NCI-H460 (cell line): ENCODE results near the gene EHMT2. TPM values are rescaled to one million over a fixed set of nuclear protein-coding genes. Genes with fewer than 3 reads are reported as not detected.
A peak's percentile ranks its signal among the peaks of the same experiment; 100 is the strongest.
"Not testable (repeated sequence)": the region's sequence is repeated elsewhere in the genome, so short reads cannot be mapped to it uniquely, and the experiment has no call there.

Source experiments
- DNase-seq: peaks from one replicate; pipeline ENCODE4 v3.0.0-alpha.2; 2016; ENCODE audit warnings: low read depth; ENCODE audit errors: extremely low read depth
- total RNA-seq: library from RNA; depleted of rRNA; stranded (reverse); fragments of >200 nt; shearing (Covaris generic); gene quantifications from 2 replicates; pipeline ENCODE4 v1.2.3, GENCODE V29; 2014

The EHMT2 gene
- total RNA-seq, 1 experiment from 2014 or later: 19.9 TPM

DNA sequence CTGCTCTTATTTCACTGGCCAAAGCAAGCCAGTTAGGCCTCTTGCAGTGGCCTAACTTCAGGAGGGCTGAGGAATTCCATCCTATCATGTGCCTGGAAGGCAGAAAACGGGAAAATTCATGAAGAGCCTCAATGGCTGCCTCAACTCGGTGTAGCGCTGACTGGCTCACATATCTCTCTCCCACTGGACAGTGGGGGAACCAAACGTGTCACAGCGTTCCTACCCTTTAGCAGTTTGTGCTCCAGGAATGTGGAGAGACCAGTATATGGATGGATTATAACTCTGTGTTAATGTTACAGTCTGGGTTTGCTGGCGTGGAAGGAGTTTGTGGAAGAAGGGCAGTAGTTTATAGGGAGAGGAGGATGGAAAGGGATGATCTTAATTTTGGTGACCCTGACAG lies 18.3 kb upstream of the EHMT2 start:
- no peak for DNase-seq

DNA sequence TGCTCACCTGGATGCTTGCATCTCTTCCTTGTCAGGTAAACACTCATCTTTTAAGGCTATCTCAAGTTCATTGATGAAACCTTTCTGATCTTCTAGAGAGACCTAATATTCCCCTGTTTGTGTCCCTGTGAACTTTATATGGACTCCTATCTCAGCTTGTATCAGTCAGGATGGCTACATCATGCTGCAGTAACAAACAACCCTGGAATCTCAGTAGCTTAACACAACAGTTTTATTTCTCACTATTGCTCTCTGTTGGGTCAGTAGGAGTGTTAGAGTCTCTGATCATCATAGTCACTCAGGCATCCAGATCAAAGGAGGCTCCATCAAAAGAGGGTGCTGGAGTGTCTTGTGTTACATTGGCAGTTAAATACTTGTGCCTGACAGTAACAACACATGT lies 17.9 kb upstream of the EHMT2 start:
- DNase-seq: no peak

DNA sequence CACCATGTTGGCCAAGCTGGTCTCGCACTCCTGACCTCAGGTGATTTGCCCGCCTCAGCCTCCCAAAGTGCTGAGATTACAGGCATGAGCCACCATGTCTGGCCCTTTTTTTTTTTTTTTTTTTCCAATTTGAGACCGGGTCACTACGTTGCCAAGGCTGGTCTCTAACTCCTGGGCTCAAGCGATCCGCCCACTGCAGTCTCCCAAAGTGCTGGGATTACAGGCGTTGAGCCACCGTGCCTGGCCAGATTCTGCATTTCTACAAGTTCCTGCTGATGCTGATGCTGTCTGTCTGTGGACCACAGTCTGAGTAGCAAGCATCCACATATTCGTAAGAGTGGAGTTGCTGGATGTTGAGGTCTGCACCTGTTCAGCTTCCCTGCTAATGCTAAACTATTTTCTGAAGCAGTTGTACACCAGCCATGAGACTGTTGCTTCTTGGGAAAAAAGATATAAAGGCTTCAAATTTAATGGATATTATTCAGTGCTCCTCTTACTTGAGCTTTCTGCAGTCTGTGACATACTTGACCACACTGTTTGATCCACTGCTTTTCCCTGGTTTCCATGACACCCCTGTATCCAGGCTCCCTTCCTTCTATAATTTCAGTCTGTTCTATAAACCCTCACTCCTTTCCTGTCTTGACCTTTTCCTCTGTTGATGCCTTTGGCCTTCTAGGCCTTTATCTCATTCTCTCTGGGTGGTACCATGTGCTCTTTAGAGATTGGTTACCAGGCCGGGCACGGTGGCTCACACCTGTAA lies 14.5 kb upstream of the EHMT2 start:
- DNase-seq: no peak

DNA sequence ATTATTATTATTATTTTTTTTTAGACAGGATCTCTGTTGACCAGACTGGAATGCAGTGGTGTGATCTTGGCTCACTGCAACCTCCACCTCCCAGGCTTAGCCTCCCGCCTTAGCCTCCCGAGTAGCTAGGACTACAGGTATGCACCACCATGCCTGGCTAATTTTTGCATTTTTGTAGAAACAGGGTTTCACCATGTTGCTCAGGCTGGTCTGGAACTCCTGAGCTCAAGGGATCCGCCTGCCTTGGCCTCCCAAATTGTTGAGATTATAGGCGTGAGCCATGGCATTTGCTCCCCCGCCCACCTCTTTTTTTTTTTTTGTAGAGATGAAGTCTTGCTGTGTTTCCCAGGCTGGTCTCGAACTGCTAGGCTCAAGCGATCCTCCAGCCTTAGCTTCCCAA lies 11.8 kb upstream of the EHMT2 start:
- DNase-seq: not testable (repeated sequence)

DNA sequence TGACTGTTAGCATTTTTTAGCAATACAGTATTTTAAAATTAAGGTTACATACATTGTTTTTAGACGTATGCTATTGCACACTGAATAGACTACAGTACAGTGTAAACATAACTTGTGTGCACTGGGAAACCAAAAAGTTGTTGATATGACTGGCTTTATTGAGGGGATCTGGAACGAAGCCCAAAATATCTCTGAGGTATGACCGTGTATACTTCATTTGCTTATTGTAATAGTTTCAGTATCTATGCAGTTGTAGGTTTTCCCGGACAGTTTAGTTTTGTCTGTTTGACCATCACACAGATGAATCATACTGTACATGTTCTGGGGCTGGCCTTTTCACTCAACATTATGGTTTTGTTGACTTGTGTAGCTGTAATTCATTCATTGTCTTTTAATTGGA lies 11.3 kb upstream of the EHMT2 start:
- no peak for DNase-seq

DNA sequence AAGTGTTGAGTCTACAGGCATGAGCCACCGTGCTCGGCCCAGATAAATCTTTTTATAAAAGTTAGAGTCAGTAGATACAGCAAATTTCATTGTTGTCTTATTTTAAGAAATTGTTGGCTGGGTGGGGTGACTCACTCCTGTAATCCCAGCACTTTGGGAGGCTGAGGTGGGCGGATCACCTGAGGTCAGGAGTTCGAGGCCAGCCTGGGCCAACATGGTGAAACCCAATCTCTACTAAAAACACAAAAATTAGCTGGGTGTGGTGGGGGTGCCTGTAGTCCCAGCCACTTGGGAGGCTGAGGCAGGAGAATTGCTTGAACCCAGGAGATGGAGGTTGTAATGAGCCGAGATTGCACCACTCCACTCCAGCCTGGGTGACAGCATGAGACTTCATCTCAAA lies 10.8 kb upstream of the EHMT2 start:
- not testable (repeated sequence) for DNase-seq

DNA sequence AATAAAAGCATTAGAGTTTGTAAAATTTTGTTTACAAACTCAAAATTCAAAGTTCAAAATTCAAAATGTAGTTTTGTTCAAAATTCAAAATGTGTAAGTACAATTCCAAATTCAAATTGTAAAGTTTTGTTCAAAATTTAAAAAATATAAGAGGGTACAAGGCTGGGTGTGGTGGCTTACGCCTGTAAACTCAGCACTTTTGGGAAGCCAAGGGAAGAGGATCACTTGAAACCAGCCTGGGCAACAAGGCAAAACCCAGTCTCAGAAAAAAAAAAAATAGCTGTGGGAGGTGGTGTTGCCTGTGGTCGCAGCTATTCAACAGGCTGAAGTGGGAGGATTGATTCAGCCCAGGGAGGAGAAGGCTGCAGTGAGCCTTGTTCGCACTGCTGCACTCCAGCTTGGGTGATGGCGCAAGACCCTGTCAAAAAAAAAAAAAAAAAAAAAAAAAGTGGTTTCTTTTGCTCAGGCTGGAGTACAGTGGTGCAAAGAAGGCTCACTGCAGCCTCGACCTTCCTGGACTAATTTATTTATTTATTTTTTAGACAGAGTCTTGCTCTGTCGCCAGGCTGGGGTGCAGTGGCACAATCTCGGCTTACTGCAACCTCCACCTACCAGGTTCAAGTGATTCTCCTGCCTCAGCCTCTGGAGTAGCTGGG lies 9.8 kb upstream of the EHMT2 start:
- DNase-seq: no peak

DNA sequence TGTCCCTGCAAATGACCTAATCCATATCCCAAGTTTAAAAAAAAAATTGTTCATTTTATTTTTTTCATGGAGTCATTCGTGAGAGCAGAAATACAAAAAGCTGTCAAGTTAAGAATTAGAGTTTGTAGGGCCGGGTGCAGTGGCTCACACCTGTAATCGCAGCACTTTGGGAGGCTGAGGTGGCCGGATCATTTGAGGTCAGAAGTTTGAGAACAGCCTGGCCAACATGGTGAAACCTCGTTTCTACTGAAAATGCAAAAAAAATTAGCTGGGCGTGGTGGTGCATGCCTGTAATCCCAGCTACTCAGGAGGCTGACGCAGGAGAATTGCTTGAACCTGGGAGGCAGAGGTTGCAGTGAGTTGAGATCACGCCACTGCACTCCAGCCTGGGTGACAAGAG lies 9.2 kb upstream of the EHMT2 start:
- not testable (repeated sequence) for DNase-seq

DNA sequence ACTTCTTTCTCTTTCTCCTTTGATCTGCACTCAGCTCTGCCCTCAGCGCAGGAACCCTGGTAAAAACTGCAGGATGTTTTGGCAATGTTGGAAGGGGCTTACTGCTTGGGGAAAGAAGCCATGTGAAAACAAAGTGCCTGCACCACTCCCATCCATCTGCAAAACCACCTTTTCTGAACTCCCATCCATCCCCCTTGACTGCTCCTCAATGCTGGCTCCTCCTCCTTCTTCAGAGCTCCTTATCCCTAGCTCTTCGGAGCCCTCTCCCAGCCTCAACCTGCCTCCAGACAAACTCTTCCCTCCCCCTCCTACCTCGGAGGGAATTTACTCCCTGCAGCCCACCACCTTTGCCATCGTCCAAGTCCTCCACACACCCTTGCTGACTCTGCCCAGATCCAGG lies 8.6 kb upstream of the EHMT2 start:
- DNase-seq: no peak

DNA sequence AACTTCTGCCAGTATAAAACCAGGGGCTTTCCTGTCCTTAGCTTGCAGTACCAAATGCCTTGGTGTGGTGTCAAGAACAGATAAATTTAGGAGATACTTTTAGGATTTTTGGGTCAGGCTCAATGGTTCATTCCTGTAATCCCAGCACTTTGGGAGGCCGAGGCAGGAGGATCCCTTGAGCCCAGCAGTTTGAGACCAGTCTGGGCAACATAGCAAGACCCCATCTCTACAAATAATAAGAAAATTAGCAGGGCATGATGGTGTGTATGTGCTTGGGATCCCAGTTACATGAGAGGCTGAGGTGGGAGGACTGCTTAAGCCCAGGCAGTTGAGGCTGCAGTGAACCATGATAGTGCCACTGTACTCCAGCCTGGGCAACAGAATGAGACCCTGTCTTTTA lies 7.5 kb upstream of the EHMT2 start:
- DNase-seq: no peak

DNA sequence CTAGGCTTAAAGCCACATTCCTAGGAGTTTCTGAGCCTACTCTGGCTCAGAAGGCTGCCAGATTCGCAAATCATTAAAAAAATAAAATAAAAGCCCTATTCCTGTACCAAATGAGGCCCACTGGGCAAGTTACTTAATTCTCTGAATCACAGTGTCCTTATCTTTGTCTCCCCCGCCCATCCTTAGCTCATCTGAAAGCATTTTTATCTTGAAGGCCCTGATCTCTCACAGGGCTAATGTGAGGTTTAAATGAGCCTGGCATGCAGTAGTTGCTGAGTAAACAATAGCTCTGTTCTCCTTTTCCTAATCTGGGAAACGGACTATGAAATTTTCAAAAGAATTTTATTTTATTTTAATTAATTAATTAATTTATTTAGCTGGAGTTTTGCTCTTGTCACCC lies 6.5 kb upstream of the EHMT2 start:
- DNase-seq: no peak

DNA sequence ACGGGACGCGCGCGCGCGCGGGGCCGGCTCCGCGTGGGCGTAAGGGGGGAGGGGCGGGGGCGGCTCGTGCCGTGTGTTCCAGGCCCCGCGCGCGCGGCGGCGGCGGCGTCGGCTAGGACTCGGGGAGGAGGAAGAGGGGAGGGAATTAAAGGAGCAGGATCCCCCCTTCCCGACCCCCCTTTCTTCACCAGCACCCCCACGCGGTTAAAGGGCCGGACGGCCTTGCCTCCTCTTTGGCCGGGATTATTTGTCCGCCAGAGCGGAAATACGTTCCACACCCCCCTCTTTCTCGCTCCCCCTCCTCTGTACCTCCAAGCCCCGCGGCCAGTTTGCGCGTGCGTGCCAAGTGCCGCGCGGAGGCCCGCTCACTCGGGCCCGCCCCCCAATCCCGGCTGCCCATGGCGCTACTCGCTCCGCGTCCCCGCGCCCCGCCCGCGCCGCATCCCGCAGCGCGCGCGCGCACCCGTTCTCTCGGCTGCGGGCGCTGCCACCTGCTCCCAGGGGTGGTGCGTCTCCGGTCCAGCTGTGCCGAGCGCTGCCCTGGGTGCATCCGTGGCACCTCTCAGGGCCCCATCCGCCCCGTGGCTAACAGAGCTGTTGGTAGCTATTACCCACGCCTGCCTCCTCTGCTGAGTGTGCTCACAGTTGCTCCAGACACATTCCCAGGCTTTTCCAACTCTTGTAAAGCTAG lies 4.6 kb upstream of the EHMT2 start, which contains the start of gene ZBTB12:
TSS of gene ZBTB12 (minus strand) at position 134 of the 691 bp plus-strand sequence. CDS start 781 bp downstream, outside the sequence.
- DNase-seq: peak; percentile 87

DNA sequence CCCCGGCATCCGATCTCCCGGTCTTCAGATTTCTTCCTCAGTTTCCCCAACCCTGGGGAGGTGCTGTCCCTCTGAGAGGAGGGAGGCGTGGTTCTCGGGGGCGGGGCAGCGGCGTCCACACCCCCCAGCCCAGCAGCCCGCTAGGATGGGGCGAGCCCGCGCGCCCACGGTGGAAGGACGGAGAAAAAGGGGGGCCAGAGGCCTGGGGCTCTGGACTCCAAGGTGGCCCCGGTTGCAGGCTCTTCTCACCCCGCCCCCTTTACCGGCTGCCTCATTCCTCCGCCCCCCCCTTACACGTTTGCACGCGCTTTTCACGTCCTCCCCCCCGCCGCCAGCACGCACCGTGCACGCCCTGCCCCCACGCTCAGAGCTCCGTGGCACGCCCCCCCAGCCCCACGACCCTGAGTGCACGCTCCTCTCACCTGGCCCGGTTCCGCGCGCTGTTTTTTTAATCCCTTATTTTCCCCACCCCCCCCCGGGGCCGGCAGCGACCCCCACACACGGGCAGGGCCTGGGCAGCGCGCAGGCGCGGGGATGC lies 4.0 kb upstream of the EHMT2 start:
- no peak for DNase-seq

DNA sequence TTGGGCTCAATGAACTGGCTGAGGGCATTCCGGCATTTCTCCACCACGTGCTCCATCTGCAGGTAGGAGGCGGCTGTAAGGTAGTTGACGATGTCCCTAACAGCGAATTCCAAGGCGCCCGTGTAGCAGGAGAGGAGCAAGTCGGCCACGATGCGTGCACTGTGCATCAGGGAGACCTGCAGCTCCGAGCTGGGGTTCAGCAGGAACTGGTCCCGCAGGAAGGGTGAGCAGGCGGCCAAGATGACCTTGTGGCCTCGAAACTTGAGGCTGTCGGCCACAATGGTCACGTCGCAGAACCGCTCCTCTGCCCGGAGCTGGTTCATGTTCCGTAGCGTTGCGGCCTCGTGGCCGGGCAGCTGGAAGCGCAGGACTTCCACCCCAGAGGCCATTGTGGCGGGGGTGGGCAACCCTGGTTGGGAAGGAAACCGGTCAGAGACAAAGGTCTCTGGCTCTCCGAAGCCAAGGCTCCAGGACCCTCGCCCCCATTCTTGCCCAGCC lies 3.5 kb upstream of the EHMT2 start:
- no peak for DNase-seq

DNA sequence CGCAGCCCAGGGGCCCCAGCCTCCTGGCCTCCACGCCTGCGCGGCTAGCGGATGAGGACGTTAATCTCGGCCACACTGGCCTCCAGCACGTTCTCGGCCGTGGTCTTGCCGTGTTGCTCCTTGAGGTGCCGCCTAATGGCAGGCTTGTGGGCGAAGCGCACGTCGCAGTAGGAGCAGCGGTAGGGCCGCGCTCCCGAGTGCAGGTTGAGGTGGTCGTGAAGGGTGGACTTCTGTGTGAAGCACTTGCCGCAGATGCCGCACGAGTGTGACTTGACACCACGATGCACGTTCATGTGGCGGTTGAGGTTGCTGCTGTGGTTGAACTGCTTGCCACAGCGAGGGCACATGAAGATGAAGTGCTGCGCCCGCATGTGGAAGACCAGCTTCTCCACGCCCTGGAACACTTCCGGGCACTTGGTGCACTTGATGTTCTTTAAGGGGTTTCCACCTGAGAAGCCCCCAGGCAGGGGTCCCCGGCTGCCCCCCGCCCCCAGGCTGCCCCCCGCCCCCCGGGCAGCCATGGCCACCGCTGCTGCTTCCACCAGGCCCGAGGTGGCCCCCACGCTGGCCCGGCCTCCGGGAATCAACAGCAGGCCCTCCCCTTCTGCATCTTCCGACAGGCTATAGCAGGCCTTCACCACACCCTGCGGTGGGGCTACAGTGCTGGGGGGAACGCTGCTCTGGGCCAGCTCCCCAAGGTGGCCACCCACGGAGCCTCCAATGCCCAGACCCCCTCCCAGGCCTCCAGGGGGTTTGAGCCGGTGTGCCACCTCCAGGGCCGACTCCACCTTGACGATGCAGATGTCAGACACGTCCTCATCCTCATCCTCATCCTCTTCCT lies 2.6 kb upstream of the EHMT2 start:
- DNase-seq: no peak

DNA sequence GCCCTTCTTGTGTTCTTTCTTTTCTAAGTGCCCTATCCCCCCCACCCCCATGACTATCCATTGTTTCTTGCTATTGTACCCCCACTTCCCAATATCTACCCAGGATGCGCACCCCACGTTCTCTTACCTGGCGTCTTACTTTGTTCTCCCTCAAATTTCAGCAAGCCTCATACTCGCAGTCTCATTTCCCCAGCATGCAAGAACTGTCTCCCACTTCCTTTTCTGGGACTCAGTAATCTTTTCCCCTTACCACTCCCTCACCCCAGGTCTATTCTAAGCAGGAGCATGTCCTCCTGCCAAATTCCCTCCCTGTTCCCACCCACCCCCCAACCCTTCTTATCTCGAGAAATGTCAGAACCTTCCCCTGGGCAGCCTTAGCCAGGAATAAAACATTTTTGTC lies 1.7 kb upstream of the EHMT2 start:
- no peak for DNase-seq

DNA sequence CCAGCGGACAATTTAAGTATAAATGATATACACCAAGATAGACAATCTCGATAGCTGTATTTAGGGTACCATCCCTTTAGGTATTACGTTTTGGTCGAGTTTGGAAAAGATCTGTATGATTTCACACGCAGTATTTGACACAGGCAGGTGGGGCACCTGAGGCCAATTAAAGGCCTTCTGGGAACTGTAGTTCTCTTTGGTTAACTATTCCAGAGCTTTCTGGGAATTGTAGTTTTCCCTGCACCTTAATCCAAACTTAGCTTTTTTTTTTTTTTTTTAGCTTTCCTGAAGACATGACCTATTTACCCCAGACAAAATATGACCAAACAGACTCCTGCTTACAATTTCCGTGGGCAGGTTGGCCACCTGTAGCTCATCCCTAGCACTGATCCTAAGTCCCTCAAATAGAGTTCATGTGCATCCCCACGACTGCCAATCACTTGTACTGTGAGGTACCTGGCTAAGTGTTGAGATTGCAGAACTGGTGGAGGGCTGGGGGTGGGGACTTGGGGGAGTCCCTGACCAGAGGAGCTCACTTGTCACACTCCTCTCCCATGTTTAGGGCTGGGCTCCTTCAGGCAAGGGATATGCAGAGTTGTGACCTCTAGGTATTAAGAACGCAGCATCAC lies 999 bp upstream of the EHMT2 start:
- no peak for DNase-seq

DNA sequence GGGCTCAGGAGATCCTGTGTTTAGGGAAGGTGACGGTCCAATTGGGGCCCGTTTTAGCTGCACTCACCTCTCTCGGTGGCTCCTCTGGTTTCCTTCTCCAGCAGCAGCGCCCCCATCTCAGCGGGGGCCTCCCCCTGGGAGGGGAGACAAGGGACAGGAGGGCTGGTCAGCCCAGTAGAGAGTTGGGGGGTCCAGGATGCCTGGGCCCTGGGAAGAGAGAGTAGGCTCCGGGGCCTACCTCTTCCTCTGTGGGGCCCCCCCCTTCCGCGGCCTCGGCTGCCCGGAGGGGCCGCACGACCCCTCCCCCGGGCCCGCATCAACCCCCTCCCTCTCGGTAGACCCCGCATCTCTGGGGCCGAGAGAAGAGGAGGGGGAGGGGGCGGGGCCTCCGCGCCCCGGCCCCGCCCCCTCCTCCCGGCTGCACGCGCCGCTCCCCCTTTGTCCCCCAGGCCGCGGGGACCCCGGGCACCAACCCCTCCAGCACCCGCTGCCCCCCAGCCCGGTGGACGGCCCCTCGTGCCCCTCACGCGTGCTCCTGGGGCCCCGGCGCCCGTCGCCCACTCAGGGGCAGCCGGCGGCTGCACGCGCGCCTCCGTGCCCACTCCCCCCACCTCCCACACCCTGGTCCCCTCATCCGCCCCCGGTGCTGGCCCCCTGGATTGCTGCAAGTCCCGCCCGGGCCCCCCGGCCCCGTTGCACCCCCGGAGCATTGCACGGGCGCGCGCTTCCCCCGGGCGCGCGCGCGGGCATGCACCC lies 464 bp downstream of the EHMT2 start:
- no peak for DNase-seq

DNA sequence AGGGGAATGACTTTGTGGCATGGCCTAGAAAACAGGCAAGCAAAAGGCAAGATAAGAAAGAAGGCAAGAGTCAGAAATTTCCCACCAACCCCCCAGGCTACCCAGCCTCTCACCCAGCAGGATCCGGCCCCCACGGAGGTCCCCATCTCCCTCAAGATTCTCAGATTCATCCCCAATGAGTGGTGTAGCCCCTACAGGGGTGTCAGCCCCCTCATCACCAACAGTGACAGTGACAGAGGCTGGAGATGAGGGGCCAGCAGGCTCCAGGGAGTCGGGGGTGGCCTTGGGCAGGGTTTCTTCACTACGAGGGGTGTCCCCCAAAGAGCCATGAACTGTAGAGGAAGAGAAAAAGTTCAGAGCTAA lies 1.0 kb downstream of the EHMT2 start:
- no peak for DNase-seq
